Measurements from ENCODE around the gene FMNL2.

- TF ChIP-seq, protein P1, sequence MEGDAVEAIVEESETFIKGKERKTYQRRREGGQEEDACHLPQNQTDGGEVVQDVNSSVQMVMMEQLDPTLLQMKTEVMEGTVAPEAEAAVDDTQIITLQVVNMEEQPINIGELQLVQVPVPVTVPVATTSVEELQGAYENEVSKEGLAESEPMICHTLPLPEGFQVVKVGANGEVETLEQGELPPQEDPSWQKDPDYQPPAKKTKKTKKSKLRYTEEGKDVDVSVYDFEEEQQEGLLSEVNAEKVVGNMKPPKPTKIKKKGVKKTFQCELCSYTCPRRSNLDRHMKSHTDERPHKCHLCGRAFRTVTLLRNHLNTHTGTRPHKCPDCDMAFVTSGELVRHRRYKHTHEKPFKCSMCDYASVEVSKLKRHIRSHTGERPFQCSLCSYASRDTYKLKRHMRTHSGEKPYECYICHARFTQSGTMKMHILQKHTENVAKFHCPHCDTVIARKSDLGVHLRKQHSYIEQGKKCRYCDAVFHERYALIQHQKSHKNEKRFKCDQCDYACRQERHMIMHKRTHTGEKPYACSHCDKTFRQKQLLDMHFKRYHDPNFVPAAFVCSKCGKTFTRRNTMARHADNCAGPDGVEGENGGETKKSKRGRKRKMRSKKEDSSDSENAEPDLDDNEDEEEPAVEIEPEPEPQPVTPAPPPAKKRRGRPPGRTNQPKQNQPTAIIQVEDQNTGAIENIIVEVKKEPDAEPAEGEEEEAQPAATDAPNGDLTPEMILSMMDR (conservative IDR thresholded peaks at IDR 0.05; ENCODE audit: low read depth, low read length): no peak
- TF ChIP-seq CEBPB (IDR thresholded peaks at IDR 0.05; ENCODE audit: low read depth, low read length): peak; percentile 51; the same call in 1 of the 2 replicates
- no peak for TF ChIP-seq POLR2A (IDR thresholded peaks at IDR 0.05; ENCODE audit: low read depth, low read length)
- TF ChIP-seq, protein P2, sequence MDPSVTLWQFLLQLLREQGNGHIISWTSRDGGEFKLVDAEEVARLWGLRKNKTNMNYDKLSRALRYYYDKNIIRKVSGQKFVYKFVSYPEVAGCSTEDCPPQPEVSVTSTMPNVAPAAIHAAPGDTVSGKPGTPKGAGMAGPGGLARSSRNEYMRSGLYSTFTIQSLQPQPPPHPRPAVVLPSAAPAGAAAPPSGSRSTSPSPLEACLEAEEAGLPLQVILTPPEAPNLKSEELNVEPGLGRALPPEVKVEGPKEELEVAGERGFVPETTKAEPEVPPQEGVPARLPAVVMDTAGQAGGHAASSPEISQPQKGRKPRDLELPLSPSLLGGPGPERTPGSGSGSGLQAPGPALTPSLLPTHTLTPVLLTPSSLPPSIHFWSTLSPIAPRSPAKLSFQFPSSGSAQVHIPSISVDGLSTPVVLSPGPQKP (IDR thresholded peaks at IDR 0.05; ENCODE audit: borderline replicate concordance, low read depth, low read length): no peak
- no peak for TF ChIP-seq MXI1 (IDR thresholded peaks at IDR 0.05; ENCODE audit: borderline replicate concordance, low read depth, low read length)
Observed at GRCh38 chr2:152486737-152487400, 151.9 kb downstream of the FMNL2 start.

Measured in IMR-90 (cell line).